Measurements from ENCODE around the gene PPP2R5C. TPM values are rescaled to one million over a fixed set of nuclear protein-coding genes. Genes with fewer than 3 reads are reported as not detected.

PPP2R5C gene
- total RNA-seq, 1 experiment from 2014 or later = 93.0 TPM

DNA sequence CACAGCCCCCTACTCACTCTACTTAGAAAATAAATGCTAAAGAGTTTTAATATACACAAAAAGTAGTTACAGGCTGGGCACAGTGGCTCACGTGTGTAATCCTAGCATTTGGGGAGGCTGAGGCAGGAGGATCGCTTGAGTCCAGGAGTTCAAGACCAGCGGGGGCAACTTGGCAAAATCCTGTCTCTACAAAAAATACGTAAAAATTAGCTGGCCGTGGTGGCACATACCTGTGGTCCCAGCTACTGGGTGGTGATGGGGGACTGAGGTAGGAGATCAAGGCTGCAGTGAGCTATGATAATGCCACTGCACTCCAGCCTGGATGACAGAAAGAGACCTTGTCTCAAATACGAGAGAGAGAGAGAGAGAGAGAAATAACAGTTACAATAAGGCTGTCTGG, 193.0 kb downstream of the PPP2R5C start:
- Histone ChIP-seq H3K23me2 (ENCODE audit: insufficient read length, low read depth, low read length, poor library complexity, severe bottlenecking) (no peaks in the 10 kb centered on the region), H4K20me1 (ENCODE audit: control insufficient read depth, insufficient read depth, insufficient read length) (no peaks in the 10 kb centered on the region), H4K5ac (ENCODE audit: insufficient read length, low read depth, low read length) (no peak overlapping the region), H3K14ac (ENCODE audit: insufficient read depth, low read length) (no peak overlapping the region), H3K56ac (ENCODE audit: insufficient read length, low read depth, low read length) (no peak overlapping the region), H2AFZ (ENCODE audit: low read length) (no peak overlapping the region), H2BK5ac (ENCODE audit: insufficient read length, low read length) (no peak overlapping the region), H2BK12ac (ENCODE audit: insufficient read length, low read depth, low read length) (no peak overlapping the region), H3T11ph (ENCODE audit: low read length) (no peak overlapping the region), H3K4ac (ENCODE audit: low read depth, low read length) (no peak overlapping the region), H2AK5ac (ENCODE audit: insufficient read length, low read length) (no peak overlapping the region), H2BK20ac (ENCODE audit: low read depth, low read length, poor library complexity, severe bottlenecking) (no peak overlapping the region), H2BK120ac (ENCODE audit: low read depth, low read length, poor library complexity, severe bottlenecking) (no peak overlapping the region), H3K27ac (ENCODE audit: insufficient read length, low read depth, low read length) (no peak overlapping the region), H3K4me1 (ENCODE audit: insufficient read depth, low read length) (no peaks in the 10 kb centered on the region), H3K27me3 (ENCODE audit: insufficient read depth, low read length) (no peaks in the 10 kb centered on the region), H4K91ac (ENCODE audit: insufficient read length, low read depth, low read length) (no peak overlapping the region), H2BK15ac (ENCODE audit: low read depth, low read length) (no peak overlapping the region), H3K79me1 (ENCODE audit: insufficient read depth, low read depth, low read length, poor library complexity, severe bottlenecking) (no peaks in the 10 kb centered on the region), H3K79me2 (ENCODE audit: insufficient read depth, low read length) (no peaks in the 10 kb centered on the region), H3K18ac (ENCODE audit: insufficient read length, low read depth, low read length) (no peak overlapping the region), H3K9me3 (ENCODE audit: control insufficient read depth, low read depth, low read length) (no peaks in the 10 kb centered on the region), H4K8ac (replicated peaks; ENCODE audit: insufficient read length, low read depth, low read length) (no peak overlapping the region), H3K9ac (ENCODE audit: extremely low read depth, insufficient read length, low read length) (no peak overlapping the region), H3K23ac (ENCODE audit: insufficient read length, low read depth, low read length) (no peak overlapping the region), H3K4me2 (ENCODE audit: insufficient read depth, insufficient read length, low read length) (no peak overlapping the region)
- H3K9me3 Mint-ChIP-seq = no peaks in the 10 kb centered on the region
- H3K27ac Mint-ChIP-seq = no peak overlapping the region; a peak in 1 of 7 replicates
- TF ChIP-seq, protein P1, sequence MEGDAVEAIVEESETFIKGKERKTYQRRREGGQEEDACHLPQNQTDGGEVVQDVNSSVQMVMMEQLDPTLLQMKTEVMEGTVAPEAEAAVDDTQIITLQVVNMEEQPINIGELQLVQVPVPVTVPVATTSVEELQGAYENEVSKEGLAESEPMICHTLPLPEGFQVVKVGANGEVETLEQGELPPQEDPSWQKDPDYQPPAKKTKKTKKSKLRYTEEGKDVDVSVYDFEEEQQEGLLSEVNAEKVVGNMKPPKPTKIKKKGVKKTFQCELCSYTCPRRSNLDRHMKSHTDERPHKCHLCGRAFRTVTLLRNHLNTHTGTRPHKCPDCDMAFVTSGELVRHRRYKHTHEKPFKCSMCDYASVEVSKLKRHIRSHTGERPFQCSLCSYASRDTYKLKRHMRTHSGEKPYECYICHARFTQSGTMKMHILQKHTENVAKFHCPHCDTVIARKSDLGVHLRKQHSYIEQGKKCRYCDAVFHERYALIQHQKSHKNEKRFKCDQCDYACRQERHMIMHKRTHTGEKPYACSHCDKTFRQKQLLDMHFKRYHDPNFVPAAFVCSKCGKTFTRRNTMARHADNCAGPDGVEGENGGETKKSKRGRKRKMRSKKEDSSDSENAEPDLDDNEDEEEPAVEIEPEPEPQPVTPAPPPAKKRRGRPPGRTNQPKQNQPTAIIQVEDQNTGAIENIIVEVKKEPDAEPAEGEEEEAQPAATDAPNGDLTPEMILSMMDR (conservative IDR thresholded peaks at IDR 0.05) = no peak
- no CpG with 5 or more reads among the region's 6 CpGs for WGBS (ENCODE audit: extremely low coverage, insufficient read length, low lambda C conversion rate)
- DNase-seq = no peak
- no peak overlapping the region for H3K4me3 Mint-ChIP-seq
- peaks cover 2% of the 10 kb centered on the region for H3K27me3 Mint-ChIP-seq (ENCODE audit: low read depth)
- no peaks in the 10 kb centered on the region for H3K36me3 Mint-ChIP-seq (ENCODE audit: insufficient read depth in 1 of 3, low read depth in 3 of 3)
- H3K4me1 Mint-ChIP-seq = no peaks in the 10 kb centered on the region
